Keratinocyte (primary cell): ENCODE measurements around the gene JMJD1C.

Experiments
- EZH2 ChIP-seq: IDR thresholded peaks from one replicate; pipeline ENCODE4 v1.6.1; 2012; ENCODE audit warnings: inconsistent platforms, mild to moderate bottlenecking, low read length, moderate library complexity
- TF ChIP-seq, protein P1 (sequence below), 3 experiments: IDR thresholded peaks in 1 of 3; conservative IDR thresholded peaks in 1 of 3; optimal IDR thresholded peaks in 1 of 3; 2 replicates in 2 of 3; 3 replicates in 1 of 3; pipeline versions ENCODE3 to v1.5.1; 2011; ENCODE audit warnings: low read length in 3 of 3, mild to moderate bottlenecking in 3 of 3, moderate library complexity in 2 of 3, control low read depth in 1 of 3, inconsistent platforms in 1 of 3; ENCODE audit not compliant: insufficient read depth in 2 of 3; ENCODE audit errors: extremely low read depth in 1 of 3

DNA sequence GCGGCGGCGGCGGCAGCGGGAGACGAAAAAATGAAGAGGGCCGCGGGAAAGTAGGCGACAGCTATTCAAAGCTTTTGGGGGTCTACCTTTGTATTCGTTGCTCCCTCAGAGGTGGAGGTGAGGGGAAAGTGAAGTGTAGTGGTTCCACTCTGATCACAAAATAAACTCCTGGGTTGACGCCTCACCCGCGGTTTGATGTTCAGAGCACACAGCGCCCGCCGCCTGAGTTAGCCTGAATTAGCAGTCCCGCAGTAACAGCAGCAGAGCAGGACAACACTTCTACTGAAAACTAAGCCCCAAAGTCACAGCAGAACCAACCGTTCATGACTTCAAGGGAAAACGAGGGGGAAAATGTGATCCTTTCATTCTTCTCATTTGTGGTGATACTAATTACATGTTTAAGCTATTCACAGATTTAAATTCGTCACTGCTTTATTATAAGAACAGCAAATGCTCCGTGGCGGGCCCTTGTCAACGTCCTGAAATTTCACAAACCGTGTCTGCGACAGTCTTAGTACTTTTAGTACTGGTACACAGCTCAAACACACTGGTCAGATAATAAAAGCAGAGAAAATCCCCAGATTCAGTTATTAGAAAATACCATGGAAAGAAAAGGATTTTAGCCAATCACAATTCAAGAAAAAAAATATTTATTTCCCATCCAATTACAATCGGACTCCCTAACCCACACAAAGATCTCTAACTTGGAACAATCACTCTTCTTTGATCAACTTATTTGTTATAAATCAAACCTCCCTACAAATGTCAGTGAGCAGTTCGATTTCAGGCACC lies 563 bp upstream of the JMJD1C start:
- TF ChIP-seq, protein P1, sequence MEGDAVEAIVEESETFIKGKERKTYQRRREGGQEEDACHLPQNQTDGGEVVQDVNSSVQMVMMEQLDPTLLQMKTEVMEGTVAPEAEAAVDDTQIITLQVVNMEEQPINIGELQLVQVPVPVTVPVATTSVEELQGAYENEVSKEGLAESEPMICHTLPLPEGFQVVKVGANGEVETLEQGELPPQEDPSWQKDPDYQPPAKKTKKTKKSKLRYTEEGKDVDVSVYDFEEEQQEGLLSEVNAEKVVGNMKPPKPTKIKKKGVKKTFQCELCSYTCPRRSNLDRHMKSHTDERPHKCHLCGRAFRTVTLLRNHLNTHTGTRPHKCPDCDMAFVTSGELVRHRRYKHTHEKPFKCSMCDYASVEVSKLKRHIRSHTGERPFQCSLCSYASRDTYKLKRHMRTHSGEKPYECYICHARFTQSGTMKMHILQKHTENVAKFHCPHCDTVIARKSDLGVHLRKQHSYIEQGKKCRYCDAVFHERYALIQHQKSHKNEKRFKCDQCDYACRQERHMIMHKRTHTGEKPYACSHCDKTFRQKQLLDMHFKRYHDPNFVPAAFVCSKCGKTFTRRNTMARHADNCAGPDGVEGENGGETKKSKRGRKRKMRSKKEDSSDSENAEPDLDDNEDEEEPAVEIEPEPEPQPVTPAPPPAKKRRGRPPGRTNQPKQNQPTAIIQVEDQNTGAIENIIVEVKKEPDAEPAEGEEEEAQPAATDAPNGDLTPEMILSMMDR (optimal IDR thresholded peaks at IDR 0.05 in 1 of 3, IDR thresholded peaks at IDR 0.05 in 1 of 3, conservative IDR thresholded peaks at IDR 0.05 in 1 of 3; ENCODE audit: extremely low read depth in 1 of 3, insufficient read depth in 2 of 3, low read length in 3 of 3): no peak
- no peak for TF ChIP-seq EZH2
